GM19463 (cell line): ENCODE results near the gene CD300H.
"Not testable (repeated sequence)": the region's sequence is repeated elsewhere in the genome, so short reads cannot be mapped to it uniquely, and the experiment has no call there.

Experiments
- ATAC-seq: cut with Tn5 transposase; IDR thresholded peaks from one replicate; pipeline ENCODE4 v1.9.1; 2021; ENCODE audit warnings: mild to moderate bottlenecking, moderate library complexity; ENCODE audit not compliant: unreplicated experiment

CD300H gene

DNA sequence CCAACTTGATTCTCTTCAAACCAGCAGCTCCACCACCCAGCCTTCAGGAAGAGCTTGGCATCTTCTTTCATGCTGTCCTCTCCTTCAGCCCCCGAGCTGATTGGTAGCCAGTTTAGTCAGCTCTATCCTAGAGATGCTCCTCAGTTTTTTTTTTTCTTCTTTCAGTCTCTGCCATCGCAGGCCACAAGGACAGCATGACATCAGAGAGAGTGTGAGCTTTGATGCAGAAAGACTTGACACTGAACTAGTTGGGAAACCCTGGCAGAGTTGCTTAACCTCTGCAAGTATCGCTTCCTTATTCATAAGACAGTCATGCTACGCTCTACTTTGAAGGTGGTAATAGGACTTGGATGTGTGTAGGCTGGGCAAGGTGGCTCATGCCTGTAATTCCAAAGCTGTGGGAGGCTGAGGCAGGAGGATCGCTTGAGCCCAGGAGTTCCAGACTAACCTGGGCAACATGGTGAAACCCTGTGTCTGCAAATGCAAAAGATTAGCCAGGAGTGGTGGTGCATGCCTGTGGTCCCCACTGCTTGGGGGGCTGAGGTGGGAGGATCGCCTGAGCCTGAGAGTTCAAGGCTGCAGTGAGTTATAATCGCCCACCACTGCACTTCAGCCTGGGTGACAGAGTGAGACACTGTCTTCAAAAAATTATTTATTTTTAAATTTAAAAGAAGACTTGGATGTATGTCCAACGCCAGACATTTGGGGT, 38.7 kb downstream of the CD300H start:
- ATAC-seq: peak; percentile 84

- ATAC-seq: no peak
These were observed 39.6 kb downstream of the CD300H start for GRCh38 chr17:74527756-74528155.

GRCh38 chr17:74527081-74527480, 40.2 kb downstream of the CD300H start:
- no peak for ATAC-seq

DNA sequence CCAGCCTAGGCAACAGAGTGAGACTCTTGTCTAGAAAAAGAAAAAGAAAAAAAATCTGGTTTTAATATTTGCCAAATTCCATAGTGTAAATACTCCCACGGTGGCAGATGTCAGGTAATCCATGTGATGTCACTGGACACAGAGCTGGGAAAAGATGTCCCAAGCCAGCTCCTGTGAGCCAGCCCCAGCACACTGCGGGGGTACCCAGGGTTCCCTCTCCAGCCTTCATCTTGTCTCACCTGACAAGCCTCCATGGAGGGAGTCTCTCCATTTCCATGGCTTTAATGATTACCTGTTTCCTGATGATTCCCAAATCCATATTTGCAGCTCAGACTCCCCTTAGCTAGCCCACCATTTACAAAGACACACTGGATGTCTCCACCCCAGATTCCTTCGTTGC, 40.6 kb downstream of the CD300H start:
- no peak for ATAC-seq

DNA sequence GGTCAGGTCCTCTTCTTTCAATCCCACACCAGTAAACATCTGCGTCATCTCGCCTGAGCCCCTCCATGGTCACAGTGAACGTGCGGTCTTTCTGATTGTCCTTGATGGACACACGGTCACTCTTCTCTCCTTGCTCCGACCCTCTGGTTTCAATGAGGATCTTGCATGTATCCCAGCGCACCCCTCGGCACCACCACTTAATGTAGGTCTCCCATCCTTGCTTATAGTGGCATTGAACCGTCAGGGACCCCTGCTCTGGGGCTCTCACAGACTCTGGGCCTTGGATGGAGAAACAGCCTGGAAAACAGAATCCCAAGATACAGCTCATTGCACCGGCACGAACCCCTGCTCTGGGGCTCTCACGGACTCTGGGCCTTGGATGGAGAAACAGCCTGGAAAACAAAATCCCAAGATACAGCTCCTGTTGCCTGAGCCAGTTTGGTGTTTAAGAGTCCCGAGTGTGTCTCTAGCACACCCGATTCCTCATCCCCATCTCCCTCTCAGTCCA, 41.5 kb downstream of the CD300H start:
- ATAC-seq: no peak

DNA sequence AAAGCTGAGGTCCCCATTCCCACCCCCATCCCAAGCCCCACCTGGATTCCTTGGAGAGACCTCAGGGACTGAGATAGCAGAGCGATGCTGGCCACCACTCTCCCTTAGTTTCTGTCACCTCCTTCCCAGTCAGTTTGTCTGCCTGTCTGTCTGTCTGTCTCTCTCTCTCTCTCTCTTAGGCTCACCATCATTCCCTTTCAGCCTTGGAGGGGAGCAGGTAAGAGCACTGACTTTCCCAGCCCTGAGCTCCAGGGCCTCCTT, 41.9 kb downstream of the CD300H start:
- ATAC-seq: no peak

DNA sequence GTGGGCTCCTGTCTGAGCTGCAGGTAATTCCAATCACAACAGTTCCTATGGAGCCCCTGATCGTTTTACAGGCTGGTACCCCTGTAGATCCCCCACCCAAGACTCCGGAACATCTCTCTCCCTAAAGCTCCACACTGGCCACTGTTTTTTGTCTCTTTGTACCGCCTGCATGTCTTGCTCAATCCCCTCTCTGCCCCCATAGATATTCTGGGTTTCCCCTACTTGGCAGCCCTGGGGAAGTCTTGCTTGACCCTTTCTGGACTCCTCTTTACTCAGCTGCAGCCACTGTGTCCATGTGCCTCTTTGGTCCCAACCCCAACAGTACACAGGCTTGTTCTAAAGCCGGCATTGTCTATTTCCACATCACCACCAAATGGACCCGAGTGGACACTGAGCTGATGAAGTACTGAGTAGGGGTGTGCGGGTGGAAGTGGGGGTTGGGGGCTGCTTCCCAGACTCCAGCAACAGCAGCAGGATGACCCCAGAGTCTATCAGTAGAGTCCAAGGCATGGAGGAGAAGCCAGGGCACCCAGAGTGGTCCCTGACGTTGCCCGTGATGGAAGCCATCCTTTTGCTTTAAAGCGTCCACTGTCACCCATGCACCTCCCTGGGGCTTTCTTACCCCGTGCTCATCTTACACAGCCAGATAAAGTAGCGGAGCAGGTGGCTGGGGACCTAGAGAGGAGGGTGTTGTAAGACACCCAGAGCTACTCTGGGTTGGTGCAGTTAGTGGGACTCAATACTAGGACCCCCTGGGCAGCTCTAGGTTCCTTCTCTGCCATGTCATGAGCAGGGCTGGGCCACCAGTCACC, 42.5 kb downstream of the CD300H start:
- ATAC-seq: no peak

DNA sequence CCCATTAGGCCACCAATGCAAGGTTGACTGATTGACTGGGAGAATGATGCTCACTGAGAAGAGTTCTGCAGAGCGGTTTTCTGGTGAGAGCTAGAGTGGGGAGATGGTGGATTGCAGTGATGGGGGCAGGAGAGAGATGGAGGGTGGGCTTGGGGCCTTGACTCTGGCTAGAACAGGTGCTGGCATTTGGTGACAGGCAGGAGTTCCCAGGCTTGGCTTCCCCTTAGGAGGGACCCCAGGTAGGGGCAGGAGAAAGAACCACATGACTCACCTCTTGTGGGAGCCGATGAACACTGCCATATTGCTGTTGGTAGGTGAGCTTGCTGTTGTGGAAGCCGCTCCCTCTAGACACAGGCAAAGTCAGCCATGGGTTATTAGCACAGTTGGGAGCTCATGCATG, 44.0 kb downstream of the CD300H start:
- ATAC-seq: no peak

DNA sequence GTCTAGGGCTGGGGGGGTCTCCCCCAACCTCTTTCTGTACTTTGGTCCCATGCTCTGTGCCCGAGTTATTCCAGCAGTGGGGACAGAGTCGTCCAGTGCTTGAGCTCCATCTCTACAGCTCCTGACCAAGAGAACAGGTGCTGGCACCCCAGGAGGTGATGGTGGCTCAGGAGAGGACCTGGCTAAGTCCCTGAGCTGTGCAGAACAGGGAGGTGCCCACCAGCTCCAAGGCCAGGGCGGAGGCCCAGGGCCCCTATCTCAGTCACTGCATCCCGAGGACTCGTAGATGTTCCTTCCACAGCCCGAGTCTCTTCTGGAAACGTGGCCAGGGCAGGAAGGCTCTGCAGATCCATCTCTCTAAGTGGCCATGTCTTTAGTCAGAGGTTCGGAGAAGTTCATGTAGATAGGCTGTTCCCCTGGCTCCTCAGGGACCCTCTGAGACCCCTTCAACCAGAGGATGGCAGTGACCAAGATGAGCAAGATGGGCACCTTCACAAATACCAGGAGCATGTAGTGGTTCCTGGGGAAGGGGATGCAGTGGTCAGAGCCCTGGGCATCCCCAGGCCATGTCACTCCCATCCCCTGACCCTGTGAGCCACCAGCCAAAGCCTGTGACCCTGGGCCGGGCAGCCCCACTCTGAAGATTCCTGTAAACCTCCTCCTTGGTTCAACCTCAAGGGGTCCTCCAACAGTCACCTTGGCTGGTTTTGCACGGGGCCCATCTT, 44.8 kb downstream of the CD300H start:
- ATAC-seq: no peak

DNA sequence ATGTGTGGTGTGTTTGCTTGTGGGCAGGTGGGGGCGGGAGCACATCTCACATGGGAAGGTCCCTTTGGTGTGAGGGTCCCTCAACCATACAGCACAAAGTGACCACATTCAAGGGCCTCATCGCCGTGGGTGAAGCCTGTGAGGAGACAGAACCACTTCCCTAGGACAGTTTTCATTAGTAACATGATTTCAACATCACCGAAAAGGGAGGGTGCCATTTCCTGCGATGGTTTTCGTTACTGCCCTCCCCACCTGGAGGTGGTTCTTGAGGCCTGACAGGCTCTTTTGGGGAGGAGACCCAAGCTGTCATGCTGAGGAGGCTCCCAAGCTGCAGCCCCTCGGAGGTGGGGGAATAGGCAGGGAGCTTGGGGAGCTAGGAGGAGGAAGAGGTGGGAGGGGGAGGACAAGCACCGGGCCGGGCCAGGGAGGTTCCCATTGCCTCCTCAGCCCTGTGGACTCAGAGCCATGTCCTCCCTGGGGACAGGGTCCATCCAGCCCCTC, 45.6 kb downstream of the CD300H start:
- no peak for ATAC-seq

DNA sequence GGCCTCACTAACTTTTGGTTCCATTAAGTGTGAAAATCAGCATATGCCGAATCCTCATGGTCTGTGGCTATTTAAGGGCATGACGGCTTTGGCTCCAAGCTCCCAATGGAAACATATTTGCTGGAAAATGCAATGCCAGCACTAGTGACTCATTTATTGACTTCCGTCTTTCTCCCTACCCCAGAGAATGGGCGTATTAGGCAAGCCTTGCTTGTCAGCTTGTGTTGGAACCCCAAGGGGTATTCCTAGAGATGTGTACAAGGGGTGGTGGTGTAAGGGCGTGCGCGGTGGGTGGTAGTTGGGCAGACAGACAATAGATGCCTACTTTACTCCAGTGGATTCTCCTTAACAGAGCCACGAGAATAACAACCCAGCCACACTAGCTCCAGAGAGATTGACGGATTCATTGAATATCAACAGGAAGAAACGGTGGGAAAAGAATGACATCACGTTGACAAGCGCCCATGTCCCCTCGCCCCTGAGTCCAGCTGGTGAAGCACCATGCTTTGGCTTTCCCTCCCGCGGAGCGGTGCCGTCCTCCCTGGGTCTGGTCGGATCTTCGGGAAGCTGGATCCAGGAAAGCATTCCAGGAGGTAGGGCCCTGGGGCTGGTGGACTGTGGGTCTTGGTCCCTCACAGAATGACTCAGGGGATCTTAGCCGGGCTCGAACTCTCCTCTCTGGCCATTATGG, 46.4 kb downstream of the CD300H start:
- ATAC-seq: no peak

DNA sequence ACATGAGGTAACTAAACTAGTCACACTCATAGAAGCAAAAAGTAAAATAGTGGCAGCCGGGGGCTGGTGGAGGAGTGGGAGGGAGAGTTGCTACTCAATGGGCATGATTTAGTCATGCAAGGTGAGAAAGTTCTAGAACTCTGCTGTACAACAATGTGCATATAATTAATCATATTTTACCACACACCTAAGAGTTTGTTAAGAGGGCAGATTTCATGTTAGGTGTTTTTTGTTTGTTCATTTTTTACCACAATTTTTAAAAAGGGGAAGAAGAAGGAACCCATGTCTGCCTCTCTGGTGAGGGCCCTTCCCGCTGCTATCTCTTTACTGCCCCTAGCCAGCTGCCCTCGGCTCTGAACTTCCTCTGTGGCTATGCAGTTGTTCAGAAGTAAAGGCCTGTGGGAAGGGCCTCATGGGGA, 47.3 kb downstream of the CD300H start:
- ATAC-seq: no peak

DNA sequence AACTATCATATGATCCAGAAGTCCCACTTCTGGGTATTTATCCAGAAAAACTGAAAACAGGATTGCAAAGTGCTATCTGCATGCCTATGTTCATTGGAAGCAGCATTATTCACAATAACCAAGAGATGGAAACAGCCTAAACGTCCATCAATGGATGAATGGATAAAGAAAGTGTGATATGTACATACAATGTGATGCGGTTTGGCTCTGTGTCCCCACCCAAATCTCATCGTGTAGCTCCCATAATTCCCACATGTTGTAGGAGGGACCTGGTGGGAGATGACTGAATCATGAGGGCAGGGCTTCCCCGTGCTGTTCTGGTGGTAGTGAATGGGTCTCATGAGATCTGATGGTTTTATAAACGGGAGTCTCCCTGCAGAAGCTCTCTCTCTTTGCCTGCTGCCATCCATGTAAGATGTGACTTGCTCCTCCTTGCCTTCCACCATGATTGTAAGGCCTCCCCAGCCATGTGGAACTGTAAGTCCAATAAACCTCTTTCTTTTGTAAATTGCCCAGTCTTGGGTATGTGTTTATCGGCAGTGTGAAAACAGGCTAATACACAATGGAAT, 48.8 kb downstream of the CD300H start:
- ATAC-seq: not testable (repeated sequence)

GRCh38 chr17:74516561-74517328, 50.6 kb downstream of the CD300H start:
- ATAC-seq: no peak

- no peak for ATAC-seq
These were observed 51.4 kb downstream of the CD300H start for GRCh38 chr17:74515941-74516340.

GRCh38 chr17:74514632-74515334, 52.5 kb downstream of the CD300H start:
- no peak for ATAC-seq

DNA sequence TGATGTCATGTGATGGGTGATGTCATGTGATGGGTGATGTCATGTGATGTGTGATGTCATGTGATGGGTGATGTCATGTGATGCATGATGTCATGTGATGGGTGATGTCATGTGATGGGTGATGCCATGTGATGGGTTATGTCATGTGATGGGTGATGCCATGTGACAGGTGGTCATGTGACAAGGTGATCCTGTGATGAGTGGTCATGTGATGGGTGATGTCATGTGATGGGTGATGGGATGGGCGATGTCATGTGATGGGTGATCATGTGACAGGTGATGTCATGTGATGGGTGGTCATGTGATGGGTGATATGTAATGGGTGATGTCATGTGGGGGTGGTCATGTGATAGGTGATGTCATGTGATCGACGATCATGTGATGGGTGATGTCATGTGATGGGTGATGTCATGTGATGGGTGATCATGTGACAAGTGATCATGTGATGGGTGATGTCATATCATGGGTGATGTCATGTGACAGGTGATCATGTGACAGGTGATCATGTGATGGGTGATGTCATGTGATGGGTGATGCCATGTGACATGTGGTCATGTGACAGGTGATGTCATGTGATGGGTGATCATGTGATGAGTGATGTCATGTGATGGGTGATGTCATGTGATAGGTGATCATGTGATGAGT, 53.2 kb downstream of the CD300H start:
- ATAC-seq: no peak

DNA sequence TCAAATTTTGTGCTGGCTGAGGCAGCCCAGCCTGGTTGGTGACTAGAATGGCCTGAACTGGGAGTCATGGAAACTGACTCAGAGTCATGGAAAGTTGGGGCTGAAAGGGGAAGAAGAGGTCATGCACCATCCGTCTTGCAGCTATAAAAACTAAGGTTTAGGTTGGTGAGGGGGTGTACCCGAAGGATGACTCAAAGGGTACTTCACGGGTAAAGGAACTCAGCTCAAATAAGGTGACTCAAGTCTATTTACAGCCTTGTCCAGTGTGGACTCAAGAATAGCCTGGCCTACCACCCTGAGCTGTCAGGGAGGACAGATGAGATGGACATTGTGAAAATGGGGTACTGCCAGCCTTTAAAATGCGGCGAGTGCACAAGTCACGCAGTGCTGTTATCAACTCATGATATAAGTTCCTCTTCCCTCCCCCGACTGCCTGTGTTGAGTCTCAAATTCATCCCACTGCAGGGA, 54.7 kb downstream of the CD300H start:
- peak; percentile 83 for ATAC-seq

DNA sequence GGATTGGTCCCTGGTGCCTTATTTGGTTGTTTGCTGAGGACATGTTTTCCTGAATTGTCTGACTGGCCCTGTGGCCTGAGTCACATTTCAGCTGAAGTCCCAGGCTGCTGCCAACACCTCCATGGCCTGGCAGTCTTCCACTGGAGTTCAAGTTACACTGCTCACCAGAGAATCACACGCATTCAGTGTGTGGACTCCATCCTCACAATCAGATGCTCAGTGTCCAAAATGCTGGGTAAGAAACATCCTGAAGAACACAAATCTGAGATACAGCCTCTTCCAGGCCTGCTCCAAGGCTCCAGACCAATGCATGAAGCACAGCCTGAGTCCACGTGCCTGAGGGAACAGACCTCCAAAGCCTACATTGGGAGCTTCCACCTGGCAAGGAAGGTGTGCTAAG, 55.3 kb downstream of the CD300H start:
- no peak for ATAC-seq
